HL-60 (cell line): ENCODE results near the gene CDHR4.

ENCODE experiments used
- CTCF ChIP-seq: IDR thresholded peaks from one replicate; pipeline ENCODE4 v1.5.1; 2011; ENCODE audit warnings: low read length, control low read depth, inconsistent platforms; ENCODE audit not compliant: insufficient read depth
- POLR2AphosphoS5 ChIP-seq: IDR thresholded peaks from 2 replicates; pipeline ENCODE4 v1.6.1; 2012; ENCODE audit warnings: low read depth
- TF ChIP-seq, protein P1 (sequence below): IDR thresholded peaks from 2 replicates; pipeline ENCODE4 v1.6.1; 2012; ENCODE audit warnings: low read depth; ENCODE audit not compliant: insufficient replicate concordance

- TF ChIP-seq CTCF = no peak
- TF ChIP-seq POLR2AphosphoS5 = peak; percentile 56; the same call in 1 of the 2 replicates
- TF ChIP-seq, protein P1, sequence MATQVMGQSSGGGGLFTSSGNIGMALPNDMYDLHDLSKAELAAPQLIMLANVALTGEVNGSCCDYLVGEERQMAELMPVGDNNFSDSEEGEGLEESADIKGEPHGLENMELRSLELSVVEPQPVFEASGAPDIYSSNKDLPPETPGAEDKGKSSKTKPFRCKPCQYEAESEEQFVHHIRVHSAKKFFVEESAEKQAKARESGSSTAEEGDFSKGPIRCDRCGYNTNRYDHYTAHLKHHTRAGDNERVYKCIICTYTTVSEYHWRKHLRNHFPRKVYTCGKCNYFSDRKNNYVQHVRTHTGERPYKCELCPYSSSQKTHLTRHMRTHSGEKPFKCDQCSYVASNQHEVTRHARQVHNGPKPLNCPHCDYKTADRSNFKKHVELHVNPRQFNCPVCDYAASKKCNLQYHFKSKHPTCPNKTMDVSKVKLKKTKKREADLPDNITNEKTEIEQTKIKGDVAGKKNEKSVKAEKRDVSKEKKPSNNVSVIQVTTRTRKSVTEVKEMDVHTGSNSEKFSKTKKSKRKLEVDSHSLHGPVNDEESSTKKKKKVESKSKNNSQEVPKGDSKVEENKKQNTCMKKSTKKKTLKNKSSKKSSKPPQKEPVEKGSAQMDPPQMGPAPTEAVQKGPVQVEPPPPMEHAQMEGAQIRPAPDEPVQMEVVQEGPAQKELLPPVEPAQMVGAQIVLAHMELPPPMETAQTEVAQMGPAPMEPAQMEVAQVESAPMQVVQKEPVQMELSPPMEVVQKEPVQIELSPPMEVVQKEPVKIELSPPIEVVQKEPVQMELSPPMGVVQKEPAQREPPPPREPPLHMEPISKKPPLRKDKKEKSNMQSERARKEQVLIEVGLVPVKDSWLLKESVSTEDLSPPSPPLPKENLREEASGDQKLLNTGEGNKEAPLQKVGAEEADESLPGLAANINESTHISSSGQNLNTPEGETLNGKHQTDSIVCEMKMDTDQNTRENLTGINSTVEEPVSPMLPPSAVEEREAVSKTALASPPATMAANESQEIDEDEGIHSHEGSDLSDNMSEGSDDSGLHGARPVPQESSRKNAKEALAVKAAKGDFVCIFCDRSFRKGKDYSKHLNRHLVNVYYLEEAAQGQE = no peak
Observed at GRCh38 chr3:49813497-49814174, 14.0 kb upstream of the CDHR4 start, which contains the start of gene UBA7.
